T-helper 1 cell (primary cell): ENCODE data around the gene COL8A1.

Source experiments
- DNase-seq, 5 donors: peaks; one replicate each; pipeline ENCODE4 v3.0.0-alpha.2; 2012 to 2020

The COL8A1 gene

GRCh38 chr3:99640214-99640851, 1.9 kb downstream of the COL8A1 start:
- no peak for DNase-seq

DNA sequence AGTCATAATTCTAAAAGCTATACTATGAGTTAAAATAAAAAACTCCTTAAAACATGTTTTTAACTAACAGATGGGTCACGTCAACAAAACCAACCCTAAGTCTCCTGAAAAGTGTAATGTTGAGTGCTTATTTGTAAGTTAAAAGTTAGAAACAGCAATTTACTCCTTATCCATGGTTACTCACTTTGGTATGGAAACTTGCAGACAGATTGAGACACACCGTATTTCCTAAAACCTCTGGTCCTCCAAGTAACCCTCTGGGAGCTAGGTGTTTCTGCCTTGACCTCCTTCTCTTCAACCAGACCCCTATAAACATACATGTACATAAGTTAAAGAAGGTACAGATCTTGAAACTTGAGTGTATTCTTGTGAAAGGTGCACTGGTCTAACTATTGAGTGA, 3.1 kb downstream of the COL8A1 start:
- DNase-seq: no peak

DNA sequence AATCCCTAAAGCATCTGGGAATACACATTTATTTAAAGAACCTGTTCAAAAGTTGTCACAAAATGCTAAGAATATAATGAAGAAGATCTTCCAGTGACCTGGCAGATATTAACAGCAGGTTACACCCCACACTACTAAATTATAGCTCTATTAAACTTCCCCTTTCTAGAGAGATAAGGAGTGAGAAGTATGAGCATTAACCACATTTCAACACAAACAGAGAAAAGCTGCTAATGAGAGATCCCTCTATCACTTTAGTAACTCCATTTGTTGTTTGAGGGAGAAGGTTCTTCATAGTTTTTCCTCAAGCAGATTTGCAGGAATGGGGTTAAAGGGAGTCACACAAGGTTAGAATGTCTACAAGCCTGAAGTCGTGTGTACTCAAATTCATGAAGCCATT, 3.6 kb downstream of the COL8A1 start:
- no peak for DNase-seq

DNA sequence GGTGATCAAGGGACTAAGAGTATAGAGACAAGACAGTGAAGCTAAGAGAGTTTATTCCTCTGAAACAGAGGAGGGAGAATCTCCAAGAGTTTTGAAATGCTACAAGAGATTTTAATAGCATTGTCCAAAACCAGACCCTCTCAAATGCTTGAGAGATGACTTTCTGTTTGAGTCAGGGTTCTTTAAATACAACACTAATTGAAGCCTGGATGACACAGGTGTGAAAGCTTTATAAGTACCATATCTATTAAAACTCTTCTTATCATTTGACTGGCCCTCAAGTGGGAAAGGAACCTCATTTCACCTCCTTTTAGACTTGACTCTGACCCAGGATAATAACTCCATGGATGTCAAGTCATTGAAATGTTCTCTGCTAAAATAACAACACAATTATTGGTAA, 5.6 kb downstream of the COL8A1 start:
- no peak for DNase-seq

- no peak for DNase-seq
Measured at GRCh38 chr3:99644746-99645145, 6.4 kb downstream of the COL8A1 start.

DNA sequence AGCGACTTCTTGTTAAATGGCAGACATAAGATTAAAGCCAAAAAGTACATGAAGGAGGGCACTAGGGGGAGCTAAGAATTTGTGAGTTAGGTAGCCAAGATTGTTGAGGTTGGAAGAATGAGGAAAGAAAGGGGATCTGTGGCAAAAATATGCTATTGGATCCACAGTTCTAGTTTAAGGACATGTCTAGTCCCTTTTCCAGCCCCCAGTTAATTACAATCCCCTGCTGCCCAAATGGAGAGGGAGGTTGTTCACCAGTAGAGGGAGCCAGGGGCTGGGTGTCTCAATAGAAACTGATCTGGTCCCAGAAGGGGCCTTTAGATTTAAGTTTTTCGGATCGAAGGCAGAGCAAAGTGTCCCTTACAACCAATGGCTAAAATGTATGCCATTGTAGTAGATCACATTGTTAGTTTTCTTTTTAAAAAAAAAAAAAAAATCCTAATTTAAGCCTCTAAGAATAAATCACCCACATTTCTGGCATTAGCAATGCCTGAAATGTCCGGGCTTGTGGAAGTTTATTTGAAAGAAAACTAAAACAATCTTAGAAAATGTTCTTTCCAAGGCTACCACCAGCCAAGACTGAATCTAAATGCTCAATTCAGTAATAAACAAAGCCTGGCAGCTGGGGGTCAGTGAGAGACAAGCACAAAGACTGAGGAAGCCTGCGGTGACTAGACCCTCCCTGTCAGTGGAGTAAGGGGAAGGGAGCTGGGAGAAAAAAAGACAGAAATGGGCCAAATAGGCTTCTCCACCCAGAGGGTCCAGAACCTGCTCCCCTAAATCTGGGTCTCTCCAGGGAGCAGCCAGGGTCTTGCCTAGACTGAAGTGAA, 7.1 kb downstream of the COL8A1 start:
- DNase-seq: no peak

DNA sequence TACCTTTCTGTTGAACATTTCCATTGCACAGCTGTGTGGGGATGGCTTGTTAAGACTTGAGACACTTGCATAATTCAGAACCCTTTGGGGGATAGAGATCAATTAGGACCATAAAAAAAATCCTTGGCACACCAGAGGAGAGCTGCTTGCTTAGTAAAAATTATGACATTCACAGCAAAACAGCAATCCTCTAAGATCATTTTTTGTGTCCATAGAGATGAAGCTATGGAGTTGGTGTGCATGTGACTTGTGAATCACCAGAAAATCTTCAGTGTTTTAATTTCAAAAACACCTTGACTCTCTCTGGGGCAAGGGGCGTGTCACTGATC, 7.7 kb downstream of the COL8A1 start:
- DNase-seq: no peak

- DNase-seq: no peak
Measured at GRCh38 chr3:99647081-99647480, 8.7 kb downstream of the COL8A1 start.

GRCh38 chr3:99648101-99648500, 9.7 kb downstream of the COL8A1 start:
- DNase-seq: no peak

DNA sequence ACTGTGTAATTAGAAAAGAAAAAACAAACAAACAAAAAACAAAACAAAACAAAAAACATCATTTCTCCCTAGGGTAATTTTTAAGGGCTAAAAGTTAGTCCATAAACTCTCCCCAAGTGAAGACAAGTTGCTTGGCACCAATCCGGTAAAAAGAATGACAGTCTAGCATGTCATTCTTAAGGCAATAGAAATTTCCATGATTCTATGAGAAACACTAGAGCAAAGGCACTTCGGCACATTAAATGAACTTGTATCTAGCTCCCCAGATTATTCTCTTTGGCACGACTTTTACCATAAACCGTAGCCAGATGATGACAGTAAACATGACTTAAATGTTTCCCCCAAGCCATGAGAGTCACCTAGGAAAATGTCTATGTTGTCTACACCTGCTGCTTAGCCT, 10.1 kb downstream of the COL8A1 start:
- DNase-seq: no peak

DNA sequence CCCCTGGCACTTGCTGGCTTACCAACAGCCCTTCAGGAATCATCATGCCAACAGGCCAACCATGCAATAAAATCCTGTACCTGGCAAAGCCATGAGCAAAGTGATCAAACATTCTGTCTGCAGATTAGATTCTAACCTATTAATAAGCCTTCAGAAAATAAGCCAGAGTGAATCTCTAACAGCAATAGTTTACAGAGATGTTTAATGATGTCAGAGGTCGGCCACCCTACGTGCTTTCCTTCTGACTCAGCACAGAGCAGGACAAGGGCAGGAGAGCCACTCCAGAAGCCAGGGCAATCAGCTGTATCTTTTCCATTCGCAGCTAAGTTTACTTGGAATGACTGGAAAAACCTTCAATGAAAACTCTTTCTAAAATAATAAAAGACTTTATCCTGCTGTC, 13.1 kb downstream of the COL8A1 start:
- DNase-seq: no peak

GRCh38 chr3:99656624-99657023, 18.2 kb downstream of the COL8A1 start:
- no peak for DNase-seq

DNA sequence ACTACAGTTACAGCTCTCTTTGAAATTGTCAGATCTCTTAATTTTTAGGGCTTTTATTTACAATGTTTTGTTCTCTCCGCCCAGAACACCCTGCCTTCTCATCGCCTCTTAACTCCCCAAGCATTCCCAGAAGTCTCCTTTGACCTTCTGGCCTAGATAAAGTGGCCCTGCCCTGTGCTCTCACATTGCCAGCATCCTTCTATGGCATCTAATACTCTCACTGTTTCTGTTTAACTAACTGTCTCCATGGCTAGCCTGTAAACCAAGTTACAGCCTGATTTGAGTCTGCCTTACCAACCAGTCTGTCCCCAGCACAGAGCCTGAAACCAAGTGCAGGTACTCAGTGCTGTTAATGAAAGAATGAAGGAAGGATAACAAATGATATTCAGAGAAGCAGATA, 19.9 kb downstream of the COL8A1 start:
- DNase-seq: no peak

DNA sequence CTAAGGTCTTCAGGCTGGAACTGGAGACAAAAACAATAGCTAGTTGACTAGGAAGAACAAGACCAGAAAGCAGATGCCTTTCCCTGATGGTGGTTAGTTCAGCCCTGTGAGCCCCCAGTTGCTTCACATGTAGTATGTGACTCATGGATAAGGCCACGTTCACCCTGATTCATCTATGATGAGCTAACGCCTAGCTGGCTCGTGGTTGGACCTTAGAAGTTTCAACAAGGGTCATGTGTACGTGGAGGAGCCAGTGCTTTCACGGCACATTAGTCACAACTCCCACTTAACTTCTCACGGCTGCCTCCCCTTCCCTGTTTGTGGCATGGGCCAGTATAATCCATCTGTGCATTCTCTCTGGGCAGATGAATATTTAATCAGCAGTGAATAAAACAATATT, 20.6 kb downstream of the COL8A1 start:
- DNase-seq: no peak

DNA sequence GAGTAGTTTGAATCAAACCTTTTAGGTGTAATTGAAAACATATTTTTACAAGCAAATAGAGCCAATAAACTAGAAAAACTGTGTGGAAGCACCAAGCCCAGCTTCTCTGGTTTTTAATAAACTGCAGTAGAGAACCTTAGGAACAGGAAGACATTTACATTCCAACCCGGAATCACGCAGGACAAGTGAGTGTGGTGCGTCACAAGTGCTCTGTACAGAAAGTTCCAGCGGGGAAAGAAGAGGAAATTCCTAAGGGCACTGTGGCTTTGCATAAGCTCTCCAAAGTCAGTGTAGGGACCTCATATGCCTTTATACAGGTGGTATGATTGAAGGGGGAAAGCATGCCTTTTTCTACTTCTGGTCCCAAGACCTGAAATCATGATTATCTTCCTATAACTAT, 21.6 kb downstream of the COL8A1 start:
- DNase-seq: no peak

GRCh38 chr3:99662838-99663570, 24.6 kb downstream of the COL8A1 start:
- DNase-seq: no peak

- DNase-seq: no peak
Measured at GRCh38 chr3:99663977-99664376, 25.6 kb downstream of the COL8A1 start.

DNA sequence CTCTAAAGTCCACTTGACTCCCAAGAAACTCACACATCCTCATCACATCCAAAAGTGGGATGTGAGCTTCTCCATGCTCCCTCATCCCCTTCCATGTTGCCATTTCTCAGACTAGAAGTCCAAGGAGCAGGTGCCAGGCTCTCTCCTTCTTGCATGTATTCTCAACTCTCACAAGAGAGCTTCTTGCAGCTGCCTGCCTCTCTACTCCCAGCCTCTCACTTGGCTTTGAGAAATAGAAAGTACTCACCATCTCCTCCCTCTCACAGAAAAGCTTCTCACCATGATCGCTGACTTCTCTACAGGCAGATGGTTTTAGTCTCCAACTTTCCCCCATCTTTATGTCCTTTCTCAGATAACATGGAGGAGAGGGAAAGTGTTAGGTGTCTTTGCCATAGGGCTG, 26.6 kb downstream of the COL8A1 start:
- DNase-seq: no peak

DNA sequence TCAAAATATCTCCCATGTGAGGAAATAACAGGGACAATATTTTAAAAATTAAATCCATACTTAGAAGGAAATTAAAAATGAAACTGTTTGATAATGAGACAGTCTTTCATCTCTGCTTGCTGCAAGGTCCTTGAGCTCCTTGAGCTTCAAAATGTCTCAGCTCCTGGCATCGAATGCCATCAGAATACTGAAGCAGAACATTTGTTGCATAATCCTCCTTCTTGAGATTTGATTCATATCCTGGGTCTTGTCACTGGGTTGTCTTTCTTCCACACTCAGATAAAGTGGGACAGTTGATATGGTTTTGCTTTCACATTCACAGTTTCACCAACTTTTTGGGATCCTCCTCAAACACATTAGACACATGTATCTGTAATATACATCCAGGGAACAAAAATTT, 27.8 kb downstream of the COL8A1 start:
- DNase-seq: no peak

DNA sequence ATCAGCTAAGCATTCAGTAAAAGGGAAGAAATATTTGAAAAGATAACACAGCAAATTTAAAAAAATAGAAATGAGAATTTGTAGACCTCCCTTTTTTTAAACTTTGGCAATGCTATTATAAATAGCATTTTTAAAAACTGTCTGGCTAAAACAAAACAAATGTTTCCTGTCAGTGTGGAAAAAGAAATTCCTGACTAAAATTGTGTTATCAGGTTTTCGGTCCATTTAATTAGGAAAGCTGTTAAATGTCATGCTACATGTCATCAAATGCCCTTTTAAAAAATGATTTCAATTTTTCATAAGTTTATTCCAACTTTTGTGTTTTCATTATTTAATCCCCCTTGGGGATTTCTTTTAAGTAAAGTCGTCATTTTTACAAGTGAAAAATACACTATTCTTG, 29.6 kb downstream of the COL8A1 start:
- DNase-seq: no peak

DNA sequence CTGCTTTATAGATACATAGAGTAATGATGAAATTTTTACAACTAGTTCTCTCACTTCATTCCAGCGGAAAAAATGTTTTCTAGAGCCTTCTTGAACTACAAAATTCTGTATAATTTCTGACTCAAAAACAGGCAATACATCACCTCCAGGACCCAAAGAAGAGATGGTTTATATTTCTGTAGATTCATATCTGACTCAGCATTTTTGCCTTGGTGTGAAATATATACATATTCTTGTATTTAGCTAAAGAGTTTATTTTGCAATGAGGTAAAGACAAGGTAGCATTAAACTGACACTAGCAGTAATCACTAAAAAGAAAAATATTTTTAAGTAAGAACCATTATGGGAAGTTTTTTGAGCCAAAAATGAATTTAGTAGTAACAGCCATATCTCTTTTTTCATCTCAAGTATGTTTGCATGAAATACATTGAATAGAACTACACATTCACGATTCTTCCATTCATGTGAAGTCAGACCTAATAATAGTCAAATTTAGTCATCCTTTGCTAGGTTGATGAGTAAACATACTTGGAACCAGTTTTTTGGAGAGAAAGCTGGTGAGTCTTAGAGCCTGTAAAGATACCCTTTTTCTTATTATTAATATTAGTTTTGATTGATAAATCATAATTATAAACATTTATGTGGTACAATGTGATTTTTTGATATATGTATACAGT, 31.6 kb downstream of the COL8A1 start:
- no peak for DNase-seq

DNA sequence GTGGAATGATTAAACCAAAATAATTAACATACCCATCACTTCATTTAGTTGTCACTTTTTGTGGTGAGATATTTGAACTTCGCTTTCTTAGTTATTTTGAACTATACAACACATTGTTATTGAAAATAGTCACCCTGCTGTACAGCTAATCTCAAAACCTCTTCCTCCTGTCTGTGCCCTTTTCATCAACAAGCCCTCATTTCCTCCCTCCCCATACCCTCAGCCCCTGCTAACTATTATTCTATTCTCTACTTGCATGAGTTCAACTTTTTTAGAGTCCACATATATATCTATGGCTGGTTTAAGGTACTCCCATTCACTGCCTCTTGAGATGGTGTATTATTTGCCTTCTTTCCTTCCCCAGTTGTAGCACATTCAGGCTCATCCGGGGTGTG, 32.2 kb downstream of the COL8A1 start:
- DNase-seq: no peak

GRCh38 chr3:99674086-99674789, 35.8 kb downstream of the COL8A1 start:
- no peak for DNase-seq
